ENCODE measurements around the gene KRT6B.
"Not testable (repeated sequence)": the region's sequence is repeated elsewhere in the genome, so short reads cannot be mapped to it uniquely, and the experiment has no call there.

DNA sequence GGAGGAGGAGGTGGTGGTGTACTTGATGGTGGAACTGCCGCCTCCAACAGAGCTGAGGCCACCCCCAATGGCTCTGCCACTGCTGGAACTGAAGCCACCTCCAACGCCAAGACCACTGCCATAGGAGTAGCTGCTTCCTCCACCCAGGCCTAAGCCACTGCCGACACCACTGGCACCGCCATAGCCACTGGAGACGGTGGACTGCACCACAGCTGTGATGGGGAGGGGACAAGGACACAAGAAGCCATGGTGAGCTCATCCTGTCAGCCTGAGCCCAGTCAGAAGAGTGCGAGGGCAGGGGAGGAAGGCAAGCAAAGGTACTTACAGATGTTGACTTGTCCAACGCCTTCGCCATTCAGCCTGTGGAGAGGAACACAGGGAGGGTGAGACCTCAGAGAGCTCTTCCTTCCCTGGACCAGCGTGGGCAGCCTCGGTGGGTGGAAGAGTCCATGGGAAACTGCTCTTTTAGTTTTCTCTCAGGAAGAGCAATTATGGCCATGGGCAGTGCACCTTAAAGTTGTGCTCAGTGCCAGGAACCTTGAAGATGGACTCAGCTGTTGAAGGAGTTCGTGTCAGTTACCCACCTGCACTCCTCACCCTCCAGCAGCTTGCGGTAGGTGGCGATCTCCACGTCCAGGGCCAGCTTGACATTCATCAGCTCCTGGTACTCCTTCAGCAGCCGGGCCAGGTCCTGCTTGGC, 35.9 kb upstream of the KRT6B start:
- TF ChIP-seq POLR2A (IDR thresholded peaks at IDR 0.05; ENCODE audit: low read length); GATA1 (IDR thresholded peaks at IDR 0.05; ENCODE audit: low read depth, low read length): not testable (repeated sequence)
